HuH-7.5 (cell line): ENCODE data around the gene RASGEF1C.

Source experiments
- DNase-seq: peaks from one replicate; pipeline ENCODE4 v3.0.0; 2011; ENCODE audit warnings: low spot score

Gene RASGEF1C

DNA sequence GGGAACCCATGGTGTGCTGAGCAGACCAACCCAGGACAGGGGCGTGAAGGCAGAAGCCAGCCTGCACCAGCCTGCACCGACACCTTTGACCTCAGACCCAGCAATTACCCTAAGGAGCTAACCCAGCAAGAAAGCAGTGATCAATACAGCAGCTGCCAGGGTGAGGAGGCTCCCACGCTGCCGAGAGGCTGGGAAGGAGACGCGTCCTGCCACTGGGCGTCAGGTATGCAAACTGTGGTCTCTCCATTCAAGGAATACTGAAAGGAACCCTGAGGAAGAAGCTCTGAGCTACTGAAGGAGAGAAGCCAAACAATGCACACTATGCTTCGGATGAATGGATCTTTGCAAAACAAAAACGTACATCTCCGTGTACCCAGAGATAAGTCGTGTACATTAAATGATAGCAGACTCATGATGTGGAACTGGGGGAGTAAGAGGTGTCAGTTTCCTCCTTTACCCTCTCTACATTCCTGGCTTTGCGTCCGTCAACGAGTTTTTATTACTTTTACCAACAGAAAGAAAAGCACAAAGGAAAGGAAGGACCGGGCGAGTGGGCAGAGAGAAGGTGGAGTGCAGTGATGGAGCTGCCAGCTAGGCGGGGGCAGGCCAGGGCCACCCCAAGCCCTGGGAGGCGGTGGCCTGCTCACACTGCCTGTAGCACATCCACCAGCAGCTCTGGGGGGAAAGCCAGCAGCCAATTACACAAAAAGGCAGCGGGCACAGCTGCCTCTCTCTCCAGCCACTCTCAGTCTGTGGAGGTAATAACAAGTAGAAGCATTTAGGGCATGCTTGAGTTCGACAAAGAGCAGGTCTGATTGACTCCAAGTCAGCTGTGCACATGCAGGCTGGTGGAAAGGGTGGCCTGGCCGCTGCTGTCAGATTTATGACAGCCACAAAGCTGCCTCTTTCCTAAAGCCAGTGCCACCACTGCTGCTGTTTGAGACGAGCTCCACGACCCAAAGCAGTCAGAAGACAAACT lies 29.3 kb downstream of the RASGEF1C start:
- DNase-seq, result no peak

DNA sequence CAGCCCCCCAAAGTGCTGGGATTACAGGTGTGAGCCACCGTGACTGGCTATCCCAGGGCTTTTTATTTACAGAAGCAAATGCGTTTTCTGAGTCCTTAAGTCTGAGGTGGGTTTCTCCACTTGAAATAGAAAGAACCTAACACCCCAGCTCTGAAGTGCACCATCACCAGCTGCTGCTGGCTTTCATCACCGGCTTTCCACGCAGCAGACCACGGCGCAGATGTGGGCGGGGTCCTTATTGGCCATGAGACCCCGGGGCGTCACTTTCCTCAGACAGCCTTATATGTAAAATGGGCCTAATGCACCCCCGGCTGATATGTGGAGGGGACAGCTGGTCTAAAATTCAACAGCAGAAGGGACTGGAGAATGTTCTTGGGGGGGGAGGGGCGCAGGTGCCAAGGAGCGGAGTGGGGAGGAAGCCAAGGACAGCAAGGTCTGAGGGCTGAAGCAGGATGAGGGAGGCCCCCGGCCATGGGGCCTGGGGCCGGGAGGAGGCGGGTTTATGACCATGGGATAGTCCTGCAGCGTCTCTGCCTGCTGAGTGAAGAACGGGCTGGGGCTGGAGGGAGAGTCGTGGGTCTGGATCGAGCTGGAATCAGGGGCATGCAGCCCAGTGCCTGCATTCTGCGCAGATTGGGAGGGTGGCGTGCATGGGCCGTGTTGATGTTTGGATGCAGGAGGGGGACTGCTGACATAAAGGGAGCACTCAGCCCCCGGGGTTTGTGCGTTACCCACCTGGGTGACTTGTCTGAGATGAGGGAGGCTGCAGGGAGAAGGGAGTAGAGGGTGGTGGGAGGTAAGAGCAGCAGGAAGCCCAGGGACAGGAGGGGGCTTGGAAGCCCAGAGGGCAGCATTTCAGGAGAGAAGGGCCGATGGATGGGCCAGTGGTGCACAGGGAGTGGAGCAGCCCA lies 30.2 kb downstream of the RASGEF1C start:
- no peak for DNase-seq

DNA sequence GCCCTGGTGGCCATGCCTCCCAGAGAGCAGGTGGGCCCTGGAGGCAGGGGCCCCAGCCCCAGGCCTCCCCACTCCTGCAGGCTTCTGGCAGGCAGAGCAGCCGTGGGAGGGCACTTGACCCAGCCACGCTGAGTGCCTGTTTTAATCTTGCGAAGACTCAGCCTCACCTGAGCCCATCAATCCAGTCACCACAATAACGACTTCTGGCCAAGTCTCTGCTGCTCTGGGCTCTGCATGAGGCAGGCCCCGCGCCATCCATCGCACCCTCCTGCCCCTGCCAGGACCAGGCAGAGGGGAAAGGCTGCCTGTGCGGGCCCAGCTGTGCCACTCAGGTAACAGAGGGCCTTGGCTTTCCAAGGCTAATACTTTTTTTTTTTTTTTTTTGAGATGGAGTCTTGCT lies 32.8 kb downstream of the RASGEF1C start:
- no peak for DNase-seq

DNA sequence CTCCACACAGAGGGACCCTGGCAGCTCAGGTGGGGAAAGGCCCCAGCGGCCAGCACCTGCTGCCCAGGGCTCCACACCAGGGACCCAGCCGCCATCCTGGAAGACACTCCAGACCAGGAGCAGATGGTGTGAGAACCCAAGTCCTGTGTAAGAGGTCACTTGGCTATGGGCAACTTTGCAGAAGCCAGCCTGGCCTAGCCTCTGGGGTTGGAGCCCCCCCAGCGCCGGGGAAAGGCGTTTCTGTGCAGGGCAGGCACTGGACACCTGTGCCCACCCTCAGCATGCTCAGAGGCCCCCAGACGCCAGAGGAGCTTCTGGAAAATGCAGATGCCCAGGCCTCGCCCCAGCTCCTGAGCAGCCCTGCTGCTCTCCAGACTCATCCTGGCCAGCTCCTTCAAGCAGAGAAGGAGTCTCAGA lies 34.0 kb downstream of the RASGEF1C start:
- no peak for DNase-seq

DNA sequence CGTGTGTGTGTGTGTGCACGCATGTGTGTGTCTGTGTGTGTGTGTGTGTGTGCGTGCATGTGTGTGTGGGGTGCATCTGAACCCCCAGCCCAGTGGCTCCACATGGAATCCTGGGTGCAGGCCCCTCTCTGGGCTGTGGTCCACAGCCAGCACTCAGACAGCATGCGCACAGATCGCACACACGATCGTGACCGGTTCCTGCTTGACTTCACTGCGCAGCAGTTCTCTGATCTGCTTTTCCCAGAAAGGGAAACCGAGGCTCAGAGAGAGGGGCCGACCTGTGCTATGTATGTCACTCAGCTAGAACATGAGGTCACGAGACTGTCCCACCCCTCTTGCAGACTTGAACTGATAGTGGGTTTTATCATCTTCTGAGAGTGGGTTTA lies 34.4 kb downstream of the RASGEF1C start:
- DNase-seq, result no peak

DNA sequence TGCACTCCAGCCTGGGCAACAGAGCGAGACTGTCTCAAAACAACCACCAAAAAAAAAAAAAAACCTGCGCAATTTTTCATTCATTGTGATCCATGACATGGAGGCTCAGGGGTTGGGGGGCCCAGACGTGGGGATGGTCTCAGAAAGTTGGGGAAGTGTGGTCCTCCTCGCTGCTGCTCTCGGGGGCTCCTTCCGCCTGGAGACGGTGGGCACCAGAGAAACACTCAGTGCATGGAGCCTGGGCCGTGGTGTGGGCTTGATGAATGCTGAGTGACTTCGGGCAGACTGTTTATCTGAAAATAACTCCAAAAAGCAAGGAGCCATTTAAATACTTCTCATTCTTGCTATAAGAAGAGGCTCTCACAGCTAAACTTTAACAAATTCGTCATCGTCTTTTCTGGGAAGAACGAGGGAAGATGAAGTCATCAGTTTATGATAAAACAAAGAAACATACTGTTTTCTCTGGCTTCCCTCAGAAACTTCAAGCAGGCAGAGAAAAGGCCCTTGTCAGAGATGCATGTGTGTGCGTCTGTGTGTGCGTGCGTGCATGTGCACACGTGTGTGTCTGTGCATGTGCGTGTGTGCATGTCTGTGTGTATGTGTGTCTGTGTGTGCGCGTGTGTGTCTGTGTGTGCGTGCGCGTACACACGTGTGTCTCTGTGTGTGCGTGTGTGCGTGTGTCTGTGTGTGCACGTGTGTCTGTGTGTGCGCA lies 35.0 kb downstream of the RASGEF1C start:
- no peak for DNase-seq

DNA sequence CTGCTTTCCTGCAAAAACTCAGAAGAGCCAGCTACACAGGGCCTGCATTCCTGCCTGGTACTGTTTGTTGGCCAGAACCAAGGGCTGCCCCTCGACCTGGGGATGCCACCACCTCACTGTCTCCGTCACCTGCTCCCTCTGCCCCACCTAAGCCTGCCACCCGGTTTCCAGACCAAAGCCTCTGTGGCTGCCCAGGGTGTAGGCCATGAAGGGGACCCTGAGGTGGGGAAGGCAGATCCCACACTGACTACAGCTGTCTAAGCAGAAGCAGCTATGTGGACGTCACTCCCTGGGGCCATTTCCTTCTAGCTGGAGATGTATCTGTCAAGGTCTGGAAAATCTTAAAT lies 35.8 kb downstream of the RASGEF1C start:
- DNase-seq, result no peak

DNA sequence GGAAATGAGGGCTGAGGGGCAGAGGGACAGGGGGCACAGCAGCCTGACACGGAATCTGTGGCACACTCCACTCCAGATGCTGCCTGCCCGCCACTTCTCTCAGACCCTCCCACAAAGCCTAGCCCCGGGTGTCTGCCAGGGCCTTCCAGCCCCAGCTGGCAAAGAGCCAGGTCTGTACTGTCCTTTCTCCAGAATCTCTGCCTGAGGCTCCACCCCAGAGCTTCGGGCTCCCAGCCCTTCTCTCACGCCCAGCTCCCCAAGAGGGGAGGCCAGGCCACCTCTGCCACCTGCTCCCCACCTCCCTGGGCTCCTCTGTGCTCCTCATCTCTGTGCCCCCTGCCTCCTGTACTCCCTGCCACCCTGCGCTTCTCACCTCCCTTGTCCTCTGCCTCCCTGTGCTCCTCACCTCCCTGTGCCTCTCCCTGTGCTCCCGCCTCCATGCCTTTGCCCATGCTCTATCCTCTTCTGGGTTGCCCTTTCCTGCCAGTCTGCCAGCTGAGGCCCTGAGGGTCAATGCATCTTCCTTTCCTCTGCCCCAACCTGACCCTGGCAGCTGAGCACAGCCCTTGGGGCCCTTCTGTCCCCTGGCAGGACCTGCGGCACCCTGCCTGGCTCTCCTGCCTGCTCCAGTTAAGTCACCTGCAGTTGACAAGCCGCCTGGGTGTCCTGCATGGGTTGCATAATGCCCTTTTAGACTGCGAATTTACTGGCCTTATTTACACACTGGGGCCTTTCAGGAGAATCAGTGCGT lies 36.4 kb downstream of the RASGEF1C start:
- DNase-seq, result no peak

DNA sequence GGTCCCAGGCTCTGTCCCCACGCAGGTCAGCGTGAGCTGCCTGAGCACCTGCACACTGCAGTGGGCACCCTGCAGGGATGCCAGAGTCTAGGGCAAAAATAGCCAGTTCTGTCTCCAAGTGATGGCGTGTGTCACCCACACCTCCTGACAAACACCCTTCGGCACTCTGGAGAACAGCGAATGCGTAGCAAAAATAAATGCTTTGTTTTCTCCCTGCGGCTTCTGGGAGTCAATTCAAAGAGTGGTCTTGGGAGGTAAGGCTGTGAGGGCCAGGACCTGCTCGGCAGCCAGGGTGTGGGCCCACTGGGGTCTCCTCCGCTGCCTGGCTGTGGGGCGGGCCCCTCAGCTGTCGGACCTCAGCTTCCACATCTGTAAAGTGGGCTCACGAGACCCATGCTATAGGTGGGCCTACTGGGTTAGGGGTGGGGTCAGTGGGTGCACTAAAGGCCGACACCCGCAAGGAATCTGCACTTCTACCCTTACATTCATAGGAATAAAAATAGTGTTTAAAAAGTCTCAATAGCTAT lies 37.4 kb downstream of the RASGEF1C start:
- no peak for DNase-seq

DNA sequence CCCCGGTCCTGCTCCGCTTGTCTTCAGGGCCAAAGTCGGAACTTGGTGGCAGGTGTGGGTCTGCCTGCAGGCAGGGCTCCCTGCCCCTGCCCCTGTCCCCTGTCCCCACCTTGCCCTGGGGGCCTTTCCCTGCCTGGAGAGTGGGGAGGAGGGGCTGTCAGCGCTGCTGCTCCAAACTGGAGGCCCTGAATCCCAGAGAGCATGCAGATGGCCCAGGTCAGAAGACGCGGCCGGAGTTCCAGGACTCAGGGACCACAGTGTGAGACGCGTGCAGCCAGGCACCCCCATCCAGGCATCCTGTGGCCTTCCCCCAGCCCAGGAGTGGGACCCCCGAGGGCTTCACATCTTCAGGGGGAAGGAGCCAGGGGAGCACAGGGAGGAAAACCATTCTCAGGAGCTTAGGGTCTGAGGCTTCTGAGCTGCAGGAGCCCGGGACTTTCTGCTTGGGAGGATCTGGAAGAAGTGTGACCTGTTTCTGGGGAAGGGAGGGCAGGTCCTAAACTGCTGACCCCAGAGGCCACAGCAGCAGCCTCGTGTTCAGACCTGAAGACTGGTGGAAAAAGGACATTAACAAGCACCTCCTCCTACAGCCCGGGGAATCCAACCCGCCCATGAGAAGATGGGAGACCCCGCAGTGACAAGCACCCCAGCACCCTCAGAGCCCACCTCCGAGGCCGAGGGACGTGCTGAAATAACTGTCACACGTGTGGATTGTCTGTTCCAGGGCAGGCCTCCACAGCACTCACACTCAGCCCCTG lies 38.0 kb downstream of the RASGEF1C start:
- DNase-seq, result no peak

DNA sequence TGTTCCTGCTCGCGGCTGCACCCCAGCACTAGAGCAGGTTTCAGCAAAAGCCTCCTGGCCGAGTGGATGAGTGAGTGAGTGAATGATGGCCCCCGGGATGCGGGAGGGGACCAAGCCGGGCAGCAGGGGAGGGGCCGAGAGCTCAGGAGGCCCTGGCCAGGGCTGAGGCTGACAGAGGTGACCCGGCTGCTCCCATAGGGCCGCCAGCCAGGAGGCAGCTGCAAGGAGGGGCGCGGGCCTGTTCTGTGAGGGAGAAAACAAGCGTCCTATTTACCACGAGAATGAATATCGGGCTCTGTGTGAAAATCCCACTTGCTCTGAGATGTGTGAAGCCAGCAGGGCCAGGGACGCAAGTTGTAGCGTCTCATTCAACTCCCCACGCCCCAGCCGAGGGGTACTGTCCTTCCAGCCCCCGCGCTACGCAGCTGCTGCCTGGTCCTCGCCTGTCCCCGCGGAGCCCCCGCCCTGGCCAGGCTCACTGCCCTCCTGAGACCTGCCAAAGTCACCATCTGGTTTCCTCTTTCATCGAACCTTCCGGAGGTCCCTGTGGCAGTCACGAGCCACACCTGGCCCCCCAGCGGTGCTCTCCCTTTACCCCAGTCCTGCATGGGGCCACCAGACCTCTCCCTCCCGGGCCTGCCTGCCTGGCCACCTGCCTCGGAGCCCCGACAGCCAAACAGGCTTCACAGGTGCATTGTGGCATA lies 38.8 kb downstream of the RASGEF1C start:
- no peak for DNase-seq

DNA sequence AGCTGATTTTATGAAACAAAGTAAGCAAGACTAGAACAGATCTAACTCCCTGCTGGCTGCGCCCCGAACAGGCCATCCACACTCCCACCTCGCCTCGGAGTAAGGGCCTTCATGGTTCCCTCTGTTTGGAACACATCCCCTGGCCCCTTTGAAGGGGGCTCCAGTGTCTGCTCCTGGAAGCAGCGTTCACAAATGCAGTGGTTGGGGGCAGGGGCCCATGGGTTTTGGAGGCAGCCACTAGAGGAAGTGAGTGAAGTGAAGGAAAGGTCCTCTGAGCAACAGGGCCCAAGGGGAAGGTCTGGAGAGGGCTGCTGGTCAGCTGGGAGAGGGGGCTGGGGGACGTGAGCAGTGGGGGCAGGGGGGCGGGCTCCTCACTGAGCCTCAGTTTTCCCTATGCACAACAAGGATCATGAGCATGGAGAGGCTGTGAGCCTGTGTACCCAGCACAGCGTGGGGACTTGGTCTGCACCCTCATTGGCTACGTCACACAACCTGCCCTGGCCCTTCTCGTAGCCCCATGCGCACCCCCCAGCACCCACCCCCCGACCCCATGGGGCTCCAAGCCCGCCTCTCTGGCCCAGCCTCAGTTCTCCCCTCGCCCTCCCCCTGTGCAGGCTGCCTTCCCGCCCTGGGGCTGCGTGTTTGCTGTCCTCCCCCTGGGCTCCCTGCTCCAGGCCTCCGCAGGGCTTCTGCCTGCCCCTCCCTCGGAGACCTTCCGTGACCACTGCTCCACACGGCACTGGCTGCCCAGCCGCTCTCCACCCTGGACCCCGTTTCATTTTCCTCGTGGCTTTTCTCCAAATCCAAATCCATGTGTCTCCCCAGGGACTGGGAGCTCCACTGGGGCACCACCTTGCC lies 39.5 kb downstream of the RASGEF1C start:
- DNase-seq, result no peak

DNA sequence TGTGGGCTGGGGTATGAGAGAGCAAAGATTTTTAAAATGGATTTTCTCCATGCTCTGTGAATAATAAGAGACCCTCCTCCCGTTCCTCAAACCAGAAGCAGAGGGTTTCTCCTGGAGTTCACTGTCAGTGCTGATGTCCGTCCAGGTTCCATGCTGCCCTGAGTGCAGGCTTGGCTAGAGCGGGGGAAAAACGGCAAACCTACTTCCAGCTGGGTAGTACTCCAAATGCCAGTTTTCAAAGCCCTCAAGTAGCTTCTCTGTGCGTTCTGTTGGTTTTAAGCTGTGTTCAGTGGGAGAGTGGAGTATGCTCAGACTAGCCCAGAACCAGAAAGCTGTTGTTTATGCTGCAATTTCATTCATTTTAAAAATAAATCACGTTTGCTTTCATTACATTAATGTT lies 40.3 kb downstream of the RASGEF1C start:
- no peak for DNase-seq

DNA sequence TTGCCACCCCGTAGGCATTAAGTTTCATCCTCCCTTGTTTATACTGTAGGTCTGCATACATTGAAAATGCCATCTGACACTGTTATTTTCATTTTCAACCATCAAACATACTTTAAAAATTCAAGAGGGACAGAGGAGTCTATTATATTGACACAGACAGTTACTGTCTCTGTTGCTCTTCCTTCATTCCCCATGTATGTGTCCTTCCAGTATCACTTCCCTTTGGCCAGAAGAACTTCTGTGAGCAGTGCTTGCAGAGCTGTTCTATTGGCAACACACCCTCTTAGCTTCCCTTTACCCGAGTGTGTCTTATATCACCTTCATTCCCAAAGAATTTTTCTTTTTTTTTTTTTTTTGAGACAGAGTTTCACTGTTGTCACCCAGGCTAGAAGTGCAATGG lies 42.8 kb downstream of the RASGEF1C start:
- DNase-seq, result no peak

DNA sequence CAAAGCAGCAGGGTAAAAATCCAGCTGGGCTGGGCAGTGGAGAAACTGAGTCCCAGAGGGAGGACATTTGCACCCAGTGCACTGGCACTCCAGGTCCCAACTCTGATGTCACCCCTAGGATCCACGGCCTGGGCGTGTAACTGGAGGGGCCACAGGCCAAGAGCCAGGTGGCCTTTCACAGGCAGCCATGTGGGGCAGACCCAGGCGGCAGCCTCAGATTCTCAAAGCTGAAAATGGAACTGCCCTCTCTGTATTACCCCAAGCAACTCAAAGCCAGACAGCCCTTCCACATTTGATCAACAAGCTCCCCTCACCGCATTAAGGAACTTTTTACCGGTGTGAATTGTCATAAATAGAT lies 46.7 kb downstream of the RASGEF1C start:
- DNase-seq, result no peak

DNA sequence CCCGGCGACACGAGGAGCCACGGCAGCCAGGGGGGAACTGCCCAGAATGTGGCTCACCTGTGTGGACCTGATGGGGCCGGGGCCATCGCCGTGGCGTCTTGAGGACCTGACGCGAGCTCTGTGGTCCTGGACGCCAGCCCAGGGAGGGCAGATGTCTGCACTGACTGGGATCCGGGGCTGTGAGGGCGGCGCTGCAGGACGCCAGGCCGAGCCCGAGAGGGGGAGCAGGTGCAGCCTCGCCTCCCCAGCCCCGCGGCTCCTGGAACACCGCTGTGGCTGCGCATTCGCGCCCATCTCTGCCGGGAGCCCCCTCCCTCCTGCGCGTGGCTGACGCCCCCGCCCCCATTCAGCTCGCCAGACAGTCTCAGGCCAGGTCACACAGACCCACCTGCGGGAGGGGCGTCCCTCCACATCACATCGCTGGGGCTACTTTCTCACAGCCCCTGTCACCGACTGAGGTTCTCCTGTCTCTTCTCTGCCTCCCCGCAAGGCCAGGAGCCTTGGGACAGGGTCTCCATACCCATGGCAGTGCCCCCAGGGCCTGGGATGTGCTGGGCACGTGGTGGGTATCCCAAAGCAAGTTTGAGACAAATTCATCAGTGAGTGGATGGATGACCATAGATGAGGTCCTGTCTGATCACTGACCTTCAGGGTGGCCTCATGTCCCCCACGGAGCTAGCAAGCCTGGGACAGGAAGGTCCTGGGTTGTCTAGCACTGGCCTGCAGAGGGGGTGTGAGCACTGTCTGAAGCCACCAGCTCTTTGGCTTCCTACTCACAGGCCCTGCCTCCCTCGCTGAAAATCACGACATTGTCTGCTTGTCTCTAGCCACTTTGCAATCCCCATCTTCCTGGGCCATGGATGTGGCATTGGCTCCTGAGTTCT lies 47.3 kb downstream of the RASGEF1C start:
- no peak for DNase-seq

DNA sequence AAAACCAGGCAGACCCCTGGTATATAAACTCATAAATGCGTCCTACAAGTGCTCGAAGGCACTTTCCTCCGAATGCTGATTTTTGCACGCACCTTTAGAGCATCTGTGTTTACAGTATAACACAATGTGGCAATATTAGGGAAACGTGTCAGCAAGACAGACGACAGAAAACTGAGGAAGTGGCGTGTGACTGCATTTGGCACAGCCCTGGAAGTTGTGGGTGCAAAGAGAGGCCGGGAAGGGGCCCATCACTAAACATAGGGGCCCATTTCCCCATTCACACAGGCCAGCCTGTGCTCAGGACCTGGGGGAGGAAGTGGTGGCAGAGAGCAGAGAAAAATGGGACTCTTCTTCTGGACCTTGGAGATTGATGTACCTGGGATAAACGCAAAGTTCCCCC lies 48.2 kb downstream of the RASGEF1C start:
- no peak for DNase-seq

DNA sequence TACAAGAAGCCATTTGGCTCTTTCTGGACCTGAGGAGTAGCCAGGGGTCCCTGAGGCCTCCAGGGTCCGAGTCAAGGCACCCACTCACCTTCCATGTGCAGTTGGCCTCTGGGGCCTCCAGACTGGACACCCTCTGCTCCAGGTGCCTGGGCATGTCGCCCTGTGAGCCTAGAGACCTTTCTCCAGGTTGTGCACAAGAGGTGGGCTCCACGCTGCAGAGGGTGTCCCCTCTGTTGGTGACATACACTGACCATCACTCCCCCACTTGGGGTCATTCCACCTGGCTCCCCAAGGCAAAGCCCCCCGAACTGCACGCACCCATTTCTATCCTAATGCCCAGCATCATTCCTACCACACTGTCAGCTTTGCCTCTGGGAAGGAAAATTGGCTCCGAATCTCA lies 48.8 kb downstream of the RASGEF1C start:
- DNase-seq, result no peak
